Heart right ventricle (tissue), 16 donors: Measurements from ENCODE around the gene GRM5. TPM values are rescaled to one million over a fixed set of nuclear protein-coding genes. Genes with fewer than 3 reads are reported as not detected.

ENCODE experiments used
- ATAC-seq, 8 donors: fragments of 200-7000 bp; cut with Tn5 transposase; one replicate each; pipeline ENCODE4 v1.9.1; 2020; ENCODE audit warnings: mild to moderate bottlenecking in 8 of 8, moderate library complexity in 8 of 8, moderate number of reproducible peaks in 1 of 8
- DNase-seq, 2 donors: peaks; one replicate each; pipeline ENCODE4 v3.0.0-alpha.2; 2020
- H3K27ac ChIP-seq, 10 donors: fragments of 200-600 bp; sonication (generic) in 2 of 10; one replicate each; pipeline versions ENCODE4 v1.5.0 to v1.8.0; 2020 to 2022; ENCODE audit warnings: mild to moderate bottlenecking in 3 of 10
- H3K27me3 ChIP-seq, 7 donors: fragments of 200-600 bp; one replicate each; pipeline ENCODE4 v1.8.0; 2021 to 2022; ENCODE audit warnings: mild to moderate bottlenecking in 2 of 7
- H3K36me3 ChIP-seq, 9 donors: fragments of 200-600 bp; sonication (generic) in 1 of 9; one replicate each; pipeline versions ENCODE4 v1.5.0 to v1.8.0; 2020 to 2022; ENCODE audit warnings: mild to moderate bottlenecking in 2 of 9
- H3K4me1 ChIP-seq, 9 donors: fragments of 200-600 bp; sonication (generic) in 1 of 9; one replicate each; pipeline versions ENCODE4 v1.5.0 to v1.8.0; 2020 to 2022; ENCODE audit warnings: mild to moderate bottlenecking in 4 of 9
- H3K4me3 ChIP-seq, 10 donors: fragments of 200-600 bp; sonication (generic) in 2 of 10; one replicate each; pipeline versions ENCODE4 v1.5.0 to v1.8.0; 2020 to 2022; ENCODE audit warnings: mild to moderate bottlenecking in 7 of 10, moderate library complexity in 2 of 10
- H3K9me3 ChIP-seq, 11 donors: fragments of 200-600 bp in 10 of 11; sonication (generic) in 2 of 11; one replicate each; pipeline versions ENCODE4 v1.5.0 to v1.8.0; 2013 to 2022; ENCODE audit warnings: mild to moderate bottlenecking in 2 of 11, control low read depth in 1 of 11, moderate library complexity in 1 of 11
- CTCF ChIP-seq, 9 donors: fragments of 200-600 bp; sonication (generic) in 2 of 9; IDR thresholded peaks; one replicate each; pipeline versions ENCODE4 v1.5.0 to v1.8.0; 2021 to 2022; ENCODE audit warnings: antibody characterized with exemption in 9 of 9, mild to moderate bottlenecking in 5 of 9, moderate library complexity in 1 of 9
- WGBS, 2 donors: extraction: QIAGEN DNeasy Blood & Tissue Kit; methylation state at CpG; one replicate each; pipeline ENCODE4 v1.1.7; 2013; ENCODE audit warnings: inconsistent platforms in 1 of 2; 5-methylcytosine and 5-hydroxymethylcytosine counted together
- intact Hi-C, 10 donors: fragments of 100-400 bp; cut with DNase I; formaldehyde crosslinking; loops; one replicate each; pipeline versions ENCODE4 v1.11.1 to v1.14.2; 2022
- polyA plus RNA-seq, 2 donors: library from polyadenylated mRNA; stranded (reverse); fragments of 200-250 nt; gene quantifications; one replicate each; pipeline ENCODE4 v1.2.3, GENCODE V29; 2013
- total RNA-seq, 10 donors: library from RNA; stranded (reverse); fragmentation: NEBNext Ultra II Directional in 3 of 10; extraction: Animal tissue kit (Norgen Biotek cat#: 25700) in 3 of 10; gene quantifications; one replicate each; pipeline versions ENCODE4 v1.2.1 to v1.2.4, GENCODE V29; 2021 to 2023
- donor health status: Arrhythmogenic right ventricular cardiomyopathy.
- donor health status: ischemic (EF 13 %, LVEDD 7.1; RV severe dilation, severe dysfunction).
- donor health status: healthy with polysubstance abuse.
- donor health status: DM: no; HTN: yes; CAD: no.
- donor health status: DM: no; HTN: no; CAD: no.
- donor health status: ischemic (EF 25% LVEDD 6.9; RV normal size, moderate dysfunction).
- donor health status: ischemic (EF 25% LVEDD 5.7; RV mildly dilated, moderate dysfunction).
- donor health status: healthy.
- donor health status: DM: yes; HTN: yes; CAD: no.
- donor health status: Ischemic cardiomyopathy.
- donor health status: ischemic (EF 35%, LVEDD 5.7; RV mildly dilated, moderate dysfunction).
- donor health status: nonischemic (EF 11% LVEDD 7.7; RV severe dilation, severe dysfunction).
- donor health status: DM: yes; HTN: yes; CAD: no.
- donor health status: PGD.
- donor health status: ischemic (EF 29% LVEDD 5.4; RV normal size, mild dysfunction).
- donor health status: nonischemic (EF 23%, LVEDD 6.1; RV moderate dilation, normal function).

Gene GRM5
- total and polyA plus RNA-seq, 12 donors, result 0.01 to 0.09 (median 0.04) TPM; not detected in 8

GRCh38 chr11:88809126-88809525 is 256.7 kb downstream of the GRM5 start:
- TF ChIP-seq CTCF (IDR thresholded peaks at IDR 0.05), result no peak

GRCh38 chr11:88807349-88807748 is 258.4 kb downstream of the GRM5 start:
- no peak for TF ChIP-seq CTCF (IDR thresholded peaks at IDR 0.05)
- Histone ChIP-seq H3K27me3 (no peaks in the 10 kb centered on the region), H3K36me3 (no peaks in the 10 kb centered on the region), H3K9me3 (peaks cover 0 to 2% (median 0%) of the 10 kb centered on the region in 11 donors), H3K27ac (no peak overlapping the region), H3K4me3 (no peak overlapping the region), H3K4me1 (no peaks in the 10 kb centered on the region)
- no peak for ATAC-seq
- 61 to 62% methylated on average over 1 of the region's 1 CpG for WGBS, 2 donors
- no peak for DNase-seq
- intact Hi-C loops, result no loop called here

More at GRCh38 chr11:88809126-88809525, 256.7 kb downstream of the GRM5 start:
- Histone ChIP-seq H3K27me3 (no peaks in the 10 kb centered on the region), H3K27ac (no peak overlapping the region), H3K4me1 (no peaks in the 10 kb centered on the region), H3K9me3 (peaks cover 0 to 3% (median 0%) of the 10 kb centered on the region in 11 donors), H3K36me3 (no peaks in the 10 kb centered on the region), H3K4me3 (no peak overlapping the region)
- WGBS, 2 donors, result 41 to 45% methylated on average over 1 of the region's 1 CpG
- ATAC-seq (no peak), DNase-seq (no peak)
- intact Hi-C loops, result no loop called here

GRCh38 chr11:88806410-88806809 is 259.4 kb downstream of the GRM5 start:
- DNase-seq (no peak), ATAC-seq (no peak)
- intact Hi-C loops, result no loop called here
- Histone ChIP-seq H3K9me3 (no peaks in the 10 kb centered on the region), H3K4me3 (no peak overlapping the region), H3K27me3 (no peaks in the 10 kb centered on the region), H3K4me1 (no peaks in the 10 kb centered on the region), H3K36me3 (no peaks in the 10 kb centered on the region), H3K27ac (no peak overlapping the region)
- 27 to 41% methylated on average over 1 of the region's 1 CpG for WGBS, 2 donors
- TF ChIP-seq CTCF (IDR thresholded peaks at IDR 0.05), result no peak

GRCh38 chr11:88801484-88802123 is 264.2 kb downstream of the GRM5 start:
- no peak for TF ChIP-seq CTCF (IDR thresholded peaks at IDR 0.05)
- Histone ChIP-seq H3K27me3 (no peaks in the 10 kb centered on the region), H3K4me1 (no peaks in the 10 kb centered on the region), H3K27ac (no peak overlapping the region), H3K36me3 (no peaks in the 10 kb centered on the region), H3K4me3 (no peak overlapping the region), H3K9me3 (no peaks in the 10 kb centered on the region)
- intact Hi-C loops, result no loop called here
- 71 to 77% methylated on average over 2 of the region's 2 CpGs for WGBS, 2 donors
- no peak for DNase-seq
- no peak for ATAC-seq
